Activated CD4-positive, alpha-beta T cell treated with anti-CD3 and anti-CD28 coated beads, Interleukin-2, amount 50 U/mL, for 24 hours (primary cell): ENCODE data around the gene FAM186B.
"Not testable (repeated sequence)": the region's sequence is repeated elsewhere in the genome, so short reads cannot be mapped to it uniquely, and the experiment has no call there.

ENCODE experiments used
- DNase-seq, 2 donors: peaks; one replicate each; pipeline ENCODE4 v3.0.0-alpha.2; 2020; ENCODE audit warnings: low read depth in 1 of 2, low spot score in 1 of 2

Gene FAM186B

DNA sequence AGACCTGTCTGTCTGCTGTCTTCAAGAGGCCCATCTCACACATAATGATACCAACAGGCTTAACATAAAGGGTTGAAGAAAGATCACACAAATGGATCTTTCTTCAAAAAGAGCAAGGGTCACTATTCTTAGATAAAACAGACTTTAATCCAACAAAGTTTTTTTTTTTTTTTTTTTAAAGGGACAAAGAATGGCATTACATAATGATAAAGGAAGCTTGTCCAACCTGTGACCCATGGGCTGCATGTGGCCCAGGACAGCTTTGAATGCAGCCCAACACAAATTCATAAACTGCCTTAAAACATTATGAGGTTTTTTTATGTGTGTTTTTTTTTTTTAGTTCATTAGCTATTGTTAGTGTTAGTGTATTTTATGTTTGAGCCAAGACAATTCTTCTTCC is 6.8 kb upstream of the FAM186B start:
- no peak for DNase-seq

DNA sequence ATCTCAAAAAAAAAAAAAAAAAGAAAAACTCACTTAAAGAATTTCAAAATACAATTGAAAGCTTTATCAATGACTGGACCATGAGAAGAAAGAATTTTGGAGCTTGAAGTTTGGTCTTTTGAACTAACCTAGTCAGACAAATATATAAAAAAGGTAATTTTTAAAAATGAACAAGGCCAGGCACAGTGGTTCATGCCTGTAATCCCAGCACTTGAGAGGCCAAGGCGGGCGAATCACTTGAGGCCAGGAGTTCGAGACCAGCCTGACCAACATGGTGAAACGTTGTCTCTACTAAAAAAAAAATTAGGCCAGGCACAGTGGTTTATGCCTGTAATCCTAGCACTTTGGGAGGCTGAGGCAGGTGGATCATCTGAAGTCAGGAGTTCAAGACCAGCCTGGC is 5.3 kb upstream of the FAM186B start:
- DNase-seq = not testable (repeated sequence)

DNA sequence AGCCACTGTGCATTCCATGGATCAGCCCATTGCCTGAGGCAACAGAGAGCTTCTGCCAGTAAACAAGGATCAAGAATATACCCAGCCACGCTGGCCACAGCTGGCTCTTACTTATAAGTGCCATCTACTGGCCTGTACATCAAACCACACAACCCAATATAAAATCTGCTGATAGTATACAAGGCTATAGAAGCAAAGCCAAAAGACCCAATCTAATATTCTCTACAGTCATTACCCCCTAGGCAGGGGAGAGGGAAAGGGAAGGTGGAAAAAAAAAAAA is 4.4 kb upstream of the FAM186B start:
- DNase-seq = no peak

DNA sequence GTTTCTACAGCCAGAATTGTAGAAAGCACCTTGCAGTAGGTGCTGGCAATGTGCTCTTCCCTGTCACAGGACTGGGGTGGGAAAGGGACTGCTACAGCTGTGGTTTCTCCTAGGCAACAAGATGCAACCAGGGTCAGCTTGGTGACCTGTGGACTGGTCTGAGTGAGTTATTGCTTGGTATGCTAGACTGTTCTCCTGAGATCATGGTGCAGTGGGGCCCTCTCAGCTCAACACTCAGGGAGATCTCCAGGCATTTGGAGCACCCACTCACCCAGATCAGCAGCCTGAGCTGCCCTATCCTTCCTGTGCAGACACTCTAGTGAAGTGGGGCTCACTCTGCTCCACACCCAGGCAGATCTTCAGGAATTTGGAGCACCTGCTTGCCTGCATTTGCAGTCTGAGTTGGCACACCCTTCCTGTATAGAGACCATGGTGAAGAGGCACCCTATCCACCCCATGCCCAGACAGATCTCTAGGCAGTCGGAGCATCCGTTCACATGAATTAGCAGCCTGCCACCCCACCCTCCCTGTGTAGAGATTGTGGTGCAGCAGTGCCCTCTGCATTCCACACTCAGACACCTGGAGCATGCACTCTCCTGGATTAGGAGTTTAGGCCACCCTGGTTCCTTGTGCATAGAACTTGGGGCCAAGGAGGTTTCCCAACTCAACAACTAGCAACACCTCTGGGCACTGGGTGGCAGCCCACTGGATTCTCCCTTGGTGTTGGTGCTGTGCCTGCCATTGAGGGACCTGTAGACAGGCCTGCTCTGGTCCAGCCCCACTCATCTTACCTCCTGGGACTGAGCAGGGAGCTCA is 3.8 kb upstream of the FAM186B start:
- DNase-seq = no peak

- DNase-seq = no peak
Observed at GRCh38 chr12:49604856-49605255, 583 bp downstream of the FAM186B start.

GRCh38 chr12:49603721-49604120 is 1.7 kb downstream of the FAM186B start:
- no peak for DNase-seq

- DNase-seq = no peak
Observed at GRCh38 chr12:49599961-49600360, 5.5 kb downstream of the FAM186B start.

DNA sequence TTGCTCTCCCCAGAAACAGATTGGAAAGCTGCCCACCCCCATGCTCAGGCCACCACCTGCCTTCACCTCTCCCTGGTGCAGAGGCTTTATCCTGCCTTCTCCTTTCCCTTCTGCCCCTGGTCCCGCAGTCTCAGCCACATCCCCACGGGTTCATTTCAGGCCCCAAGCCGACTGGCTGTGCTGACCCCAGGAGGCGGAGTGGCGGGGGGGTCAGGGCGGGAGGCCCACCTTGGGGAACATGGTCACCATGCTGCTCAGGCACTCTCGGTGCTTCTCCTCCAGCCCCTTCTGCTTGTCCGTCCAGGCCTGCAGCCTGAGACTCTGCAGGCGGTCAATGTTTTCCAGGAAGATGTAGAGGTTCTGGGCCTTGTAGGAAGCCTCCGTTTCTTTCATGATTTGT is 6.9 kb downstream of the FAM186B start:
- DNase-seq = no peak

- DNase-seq = no peak
Observed at GRCh38 chr12:49588721-49589516, 16.5 kb downstream of the FAM186B start.

- no peak for DNase-seq
Observed at GRCh38 chr12:49588281-49588680, 17.2 kb downstream of the FAM186B start.

DNA sequence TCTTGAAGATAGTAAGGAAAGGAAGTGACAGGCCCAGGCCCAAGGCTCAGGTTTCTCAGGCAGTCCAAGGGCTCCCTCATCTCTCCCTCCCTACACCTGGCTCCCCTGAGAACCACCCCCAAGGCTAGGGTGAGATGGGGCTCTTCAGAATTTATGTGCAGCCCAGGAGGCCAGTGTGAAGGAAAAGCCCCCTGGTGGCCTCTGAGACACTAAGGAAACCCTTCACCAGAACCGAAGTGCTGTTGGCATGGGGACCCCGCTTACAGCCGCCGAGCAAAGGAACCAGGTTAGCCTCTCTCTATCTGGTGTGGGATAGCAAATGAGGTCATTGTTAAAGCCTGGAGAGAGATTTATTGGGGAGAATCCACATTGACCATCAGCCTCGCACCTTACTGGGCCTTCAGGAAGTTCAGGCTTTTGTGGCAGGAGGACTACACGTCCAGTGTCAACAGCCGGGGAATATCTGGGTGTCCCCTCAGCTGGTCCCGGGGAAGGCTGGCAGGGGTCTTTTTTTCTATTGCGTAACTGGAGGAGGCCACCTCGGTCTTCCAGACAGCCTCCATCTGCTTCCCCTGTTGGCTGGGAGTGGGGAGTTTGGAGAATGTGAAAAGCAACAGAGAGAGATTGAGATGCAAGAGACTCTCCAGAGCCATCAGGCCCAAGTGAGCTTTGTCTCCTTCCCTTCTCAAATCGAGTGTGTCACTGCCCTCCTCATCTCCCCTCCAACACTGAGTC is 18.1 kb downstream of the FAM186B start:
- DNase-seq = no peak

- no peak for DNase-seq
Observed at GRCh38 chr12:49585477-49586459, 19.7 kb downstream of the FAM186B start.

DNA sequence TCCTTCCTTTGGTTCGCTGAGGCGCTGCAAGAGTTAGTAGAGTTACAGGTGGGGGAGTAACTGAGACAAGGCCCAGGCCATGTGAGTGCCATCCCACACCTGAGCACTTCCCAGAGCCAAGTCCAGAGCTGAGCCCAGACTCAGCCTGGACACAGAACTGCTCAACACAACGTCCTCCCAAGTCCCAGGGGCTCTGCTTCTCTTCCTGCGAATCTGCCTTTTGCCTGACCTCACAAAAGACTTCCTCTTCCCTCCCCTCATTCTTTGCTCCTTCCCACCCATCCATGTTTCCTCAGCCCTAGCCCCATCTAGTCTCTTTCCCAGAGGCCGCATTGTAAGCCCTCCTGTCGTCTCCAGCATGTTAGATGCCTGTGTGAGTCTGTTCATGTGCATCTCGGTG is 20.8 kb downstream of the FAM186B start:
- no peak for DNase-seq

- DNase-seq = no peak
Observed at GRCh38 chr12:49583366-49584094, 21.9 kb downstream of the FAM186B start.

- no peak for DNase-seq
Observed at GRCh38 chr12:49582850-49583249, 22.6 kb downstream of the FAM186B start.

DNA sequence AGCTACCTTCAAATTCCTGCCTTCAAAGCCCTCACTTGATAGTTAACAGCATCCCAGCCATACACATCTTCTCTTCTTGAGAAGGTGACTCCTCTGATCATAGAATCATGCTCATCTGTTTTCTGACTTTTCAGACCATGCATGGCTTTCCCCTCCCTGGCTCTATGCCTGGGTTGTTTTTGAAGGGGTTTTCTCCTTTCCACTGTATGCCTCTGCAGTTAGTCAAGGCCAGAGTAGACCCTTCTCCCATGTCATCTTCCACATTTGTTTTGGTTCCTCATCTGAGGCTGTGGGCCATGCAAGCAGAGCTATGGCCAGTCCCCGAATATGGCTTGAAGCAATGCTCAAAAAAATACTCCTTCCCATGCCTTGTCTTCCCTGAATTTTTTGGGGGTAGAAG is 23.2 kb downstream of the FAM186B start:
- no peak for DNase-seq

GRCh38 chr12:49580572-49581535 is 24.6 kb downstream of the FAM186B start:
- peak in 1 of 2 donors; percentile 39 for DNase-seq

DNA sequence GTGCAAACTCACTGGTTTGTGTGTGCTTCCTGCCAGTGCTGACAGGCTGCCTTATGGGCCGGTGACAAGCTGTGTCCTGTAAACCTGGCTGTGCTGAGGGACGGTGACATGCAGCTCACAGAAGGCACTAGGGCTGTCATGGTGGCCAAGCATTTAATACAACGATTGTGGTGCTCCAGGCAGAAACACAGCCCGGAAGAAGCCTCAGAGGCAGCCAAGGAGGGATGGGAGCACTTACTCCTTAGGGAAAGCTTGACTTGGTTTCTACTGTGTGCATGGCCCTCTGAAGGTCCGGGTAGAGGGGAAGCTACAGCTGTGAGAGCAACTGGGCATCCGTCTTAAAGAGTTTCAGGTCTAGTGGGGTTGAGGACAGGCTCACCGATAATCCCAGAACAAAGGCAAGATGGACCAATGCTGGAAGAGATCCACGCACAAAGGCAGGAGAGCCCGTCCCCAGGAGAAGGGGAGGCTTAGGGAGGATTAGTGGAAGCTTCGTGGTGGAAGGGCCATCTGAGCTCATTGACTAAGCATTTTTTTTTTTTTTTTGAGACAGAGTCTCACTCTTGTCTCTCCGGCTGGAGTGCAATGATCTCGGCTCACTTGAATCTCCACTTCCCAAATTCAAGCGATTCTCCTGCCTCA is 26.8 kb downstream of the FAM186B start:
- no peak for DNase-seq
